SU-DHL-6 (cell line): Measurements from ENCODE around the gene FAM133A.

Source experiments
- H2AFZ ChIP-seq: fragments of 200-600 bp; sonication (generic); 2 replicates; pipeline ENCODE4 v1.6.1; 2014; ENCODE audit warnings: low read depth, mild to moderate bottlenecking, moderate library complexity, mixed read lengths, antibody characterized with exemption, low read length; ENCODE audit not compliant: severe bottlenecking
- H3F3A ChIP-seq: fragments of 200-600 bp; shearing (Covaris generic); 2 replicates; pipeline ENCODE4 v1.6.0; 2016; ENCODE audit warnings: antibody characterized with exemption, mild to moderate bottlenecking; ENCODE audit not compliant: insufficient read depth
- H3K27ac ChIP-seq: fragments of 200-600 bp; sonication (generic); 2 replicates; pipeline ENCODE4 v1.5.1; 2016; ENCODE audit warnings: low read depth, mild to moderate bottlenecking, low read length, moderate library complexity, mixed read lengths
- H3K27me3 ChIP-seq: fragments of 200-600 bp; sonication (generic), shearing (Covaris generic); 2 replicates; pipeline ENCODE4 v1.6.0; 2014; ENCODE audit warnings: mild to moderate bottlenecking, low read length
- H3K36me3 ChIP-seq: fragments of 200-600 bp; sonication (generic); 2 replicates; pipeline ENCODE4 v1.6.1; 2014; ENCODE audit warnings: mild to moderate bottlenecking, low read length, mixed read lengths
- H3K4me2 ChIP-seq: fragments of 300-600, 200-600 bp; shearing (Covaris generic), sonication (generic); 2 replicates; pipeline ENCODE4 v1.6.0; 2014; ENCODE audit warnings: low read length, low read depth, mild to moderate bottlenecking; ENCODE audit not compliant: poor library complexity, severe bottlenecking
- H3K4me3 ChIP-seq: fragments of 200-600 bp; sonication (generic); 2 replicates; pipeline ENCODE4 v1.5.1; 2014; ENCODE audit warnings: antibody characterized with exemption, low read length, mild to moderate bottlenecking, mixed read lengths; ENCODE audit not compliant: insufficient read depth, poor library complexity, severe bottlenecking
- H3K79me2 ChIP-seq: fragments of 200-600 bp; sonication (generic); 2 replicates; pipeline ENCODE4 v1.6.1; 2014; ENCODE audit warnings: mild to moderate bottlenecking, low read length, moderate library complexity; ENCODE audit not compliant: insufficient read depth
- H3K9ac ChIP-seq: fragments of 200-600 bp; sonication (generic); 2 replicates; pipeline ENCODE4 v1.7.0; 2014; ENCODE audit warnings: mild to moderate bottlenecking, low read length
- H3K9me2 ChIP-seq: fragments of 200-600 bp; sonication (generic); replicated peaks from 2 replicates; pipeline ENCODE4 v1.6.1; 2014; ENCODE audit warnings: low read length; ENCODE audit not compliant: insufficient read depth
- H3K9me3 ChIP-seq: fragments of 200-600 bp; sonication (generic); 2 replicates; pipeline ENCODE4 v1.6.1; 2014; ENCODE audit warnings: low read length, mixed read lengths; ENCODE audit not compliant: insufficient read depth
- H4K20me1 ChIP-seq: fragments of 200-600 bp; sonication (generic); 2 replicates; pipeline ENCODE4 v1.6.1; 2014; ENCODE audit warnings: low read depth, mild to moderate bottlenecking, antibody characterized with exemption, low read length, moderate library complexity, mixed read lengths
- EZH2phosphoT487 ChIP-seq: fragments of 200-600 bp; sonication (generic), shearing (Covaris generic); conservative IDR thresholded peaks from 2 replicates; pipeline ENCODE4 v1.6.1; 2018; ENCODE audit warnings: mild to moderate bottlenecking, antibody characterized with exemption, low read length, moderate library complexity, mixed read lengths
- TF ChIP-seq, protein P1 (sequence below): fragments of 200-600 bp; sonication (generic); IDR thresholded peaks from one replicate; pipeline ENCODE4 v1.5.1; 2017; ENCODE audit warnings: antibody characterized with exemption, mild to moderate bottlenecking, low read length, moderate library complexity; ENCODE audit not compliant: insufficient read depth, poor library complexity, severe bottlenecking

Gene FAM133A

DNA sequence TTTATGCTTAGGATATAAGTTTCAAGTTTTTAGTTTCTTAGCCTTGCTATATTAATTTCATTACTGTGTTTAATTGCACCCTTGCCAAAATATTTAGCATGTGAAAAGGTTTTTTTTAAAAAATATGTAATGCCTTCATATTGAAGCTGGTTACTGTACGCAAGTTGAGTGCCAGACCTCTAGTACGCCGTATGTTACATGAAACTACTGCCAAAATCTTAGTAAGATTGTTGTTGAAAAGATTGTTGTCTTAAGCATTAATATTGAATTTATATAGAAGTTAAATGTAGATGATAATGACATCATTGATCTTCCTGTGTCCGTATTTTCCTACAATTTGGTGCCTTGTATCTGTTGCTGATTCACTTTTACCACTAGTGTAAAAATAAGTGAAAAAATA lies 37.1 kb downstream of the FAM133A start:
- no peak overlapping the region for H3K27ac ChIP-seq
- no peaks in the 10 kb centered on the region for H3K79me2 ChIP-seq
- no peaks in the 10 kb centered on the region for H3F3A ChIP-seq
- no peaks in the 10 kb centered on the region for H3K9me3 ChIP-seq
- H3K4me2 ChIP-seq = no peak overlapping the region
- H3K4me3 ChIP-seq = no peak overlapping the region
- H3K36me3 ChIP-seq = no peaks in the 10 kb centered on the region
- no peaks in the 10 kb centered on the region for H3K27me3 ChIP-seq
- H4K20me1 ChIP-seq = no peaks in the 10 kb centered on the region
- TF ChIP-seq, protein P1, sequence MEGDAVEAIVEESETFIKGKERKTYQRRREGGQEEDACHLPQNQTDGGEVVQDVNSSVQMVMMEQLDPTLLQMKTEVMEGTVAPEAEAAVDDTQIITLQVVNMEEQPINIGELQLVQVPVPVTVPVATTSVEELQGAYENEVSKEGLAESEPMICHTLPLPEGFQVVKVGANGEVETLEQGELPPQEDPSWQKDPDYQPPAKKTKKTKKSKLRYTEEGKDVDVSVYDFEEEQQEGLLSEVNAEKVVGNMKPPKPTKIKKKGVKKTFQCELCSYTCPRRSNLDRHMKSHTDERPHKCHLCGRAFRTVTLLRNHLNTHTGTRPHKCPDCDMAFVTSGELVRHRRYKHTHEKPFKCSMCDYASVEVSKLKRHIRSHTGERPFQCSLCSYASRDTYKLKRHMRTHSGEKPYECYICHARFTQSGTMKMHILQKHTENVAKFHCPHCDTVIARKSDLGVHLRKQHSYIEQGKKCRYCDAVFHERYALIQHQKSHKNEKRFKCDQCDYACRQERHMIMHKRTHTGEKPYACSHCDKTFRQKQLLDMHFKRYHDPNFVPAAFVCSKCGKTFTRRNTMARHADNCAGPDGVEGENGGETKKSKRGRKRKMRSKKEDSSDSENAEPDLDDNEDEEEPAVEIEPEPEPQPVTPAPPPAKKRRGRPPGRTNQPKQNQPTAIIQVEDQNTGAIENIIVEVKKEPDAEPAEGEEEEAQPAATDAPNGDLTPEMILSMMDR = no peak
- no peak for TF ChIP-seq EZH2phosphoT487
- no peak overlapping the region for H3K9ac ChIP-seq
- H2AFZ ChIP-seq = no peak overlapping the region
- no peaks in the 10 kb centered on the region for H3K9me2 ChIP-seq

DNA sequence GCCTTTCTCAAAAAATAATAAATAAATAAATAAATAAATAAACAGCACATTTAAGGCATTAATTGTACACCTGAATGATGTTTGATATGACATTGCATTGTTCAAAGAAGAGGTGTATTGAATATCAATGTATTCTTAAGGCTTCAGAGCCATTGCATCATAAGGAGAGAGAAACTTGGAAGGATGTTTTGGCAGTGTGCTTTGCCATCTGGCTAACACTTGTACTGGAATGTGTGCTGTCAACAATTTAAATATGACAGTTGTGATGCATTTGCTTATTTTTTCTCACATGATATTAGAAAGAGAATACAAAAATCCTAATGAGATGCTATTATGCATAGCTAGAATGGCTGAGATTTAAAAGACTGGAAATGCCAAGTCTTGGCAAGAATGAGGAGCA lies 67.8 kb downstream of the FAM133A start:
- H3K36me3 ChIP-seq = no peaks in the 10 kb centered on the region
- H4K20me1 ChIP-seq = no peaks in the 10 kb centered on the region
- H3K79me2 ChIP-seq = no peaks in the 10 kb centered on the region
- no peak overlapping the region for H3K4me3 ChIP-seq
- TF ChIP-seq, protein P1 = no peak
- no peak for TF ChIP-seq EZH2phosphoT487
- no peaks in the 10 kb centered on the region for H3K27me3 ChIP-seq
- H3F3A ChIP-seq = no peaks in the 10 kb centered on the region
- no peaks in the 10 kb centered on the region for H3K9me2 ChIP-seq
- no peak overlapping the region for H3K9ac ChIP-seq
- no peak overlapping the region for H3K27ac ChIP-seq
- H2AFZ ChIP-seq = no peak overlapping the region
- no peaks in the 10 kb centered on the region for H3K9me3 ChIP-seq
- H3K4me2 ChIP-seq = no peak overlapping the region

DNA sequence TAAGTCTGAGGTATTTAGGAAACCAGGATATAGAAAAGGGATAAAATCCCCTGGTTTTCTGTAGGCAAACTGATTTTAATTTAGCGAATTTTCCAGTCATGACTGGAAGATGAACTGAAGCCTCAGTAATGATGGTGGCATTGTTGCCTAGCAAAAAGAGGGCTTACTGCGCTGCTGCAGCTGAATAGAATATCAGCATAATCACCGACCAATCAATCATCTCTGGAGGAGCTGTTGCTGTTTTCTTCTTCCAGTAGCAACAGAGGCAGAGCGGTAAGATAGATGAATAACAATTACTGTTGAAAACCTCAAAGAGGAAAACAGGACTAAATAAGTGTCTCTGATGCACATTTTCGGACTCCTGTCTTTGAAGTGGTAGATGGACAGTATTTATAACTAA lies 86.2 kb downstream of the FAM133A start:
- Histone ChIP-seq H3F3A (no peaks in the 10 kb centered on the region), H3K79me2 (no peaks in the 10 kb centered on the region), H3K27ac (no peak overlapping the region), H3K9ac (no peak overlapping the region), H3K4me2 (no peak overlapping the region), H4K20me1 (no peaks in the 10 kb centered on the region), H2AFZ (no peak overlapping the region), H3K9me3 (no peaks in the 10 kb centered on the region), H3K4me3 (no peak overlapping the region), H3K9me2 (no peaks in the 10 kb centered on the region), H3K36me3 (no peaks in the 10 kb centered on the region), H3K27me3 (no peaks in the 10 kb centered on the region)
- TF ChIP-seq EZH2phosphoT487 = no peak
- TF ChIP-seq, protein P1 = no peak
